HG03025 (cell line): ENCODE results near the gene ADAMTS6.
"Not testable (repeated sequence)": the region's sequence is repeated elsewhere in the genome, so short reads cannot be mapped to it uniquely, and the experiment has no call there.

Experiments
- ATAC-seq: cut with Tn5 transposase; IDR thresholded peaks from one replicate; pipeline ENCODE4 v1.9.1; 2021; ENCODE audit warnings: mild to moderate bottlenecking, moderate library complexity; ENCODE audit not compliant: unreplicated experiment, low FRiP score

ADAMTS6 gene

GRCh38 chr5:65390208-65390607 is 91.5 kb downstream of the ADAMTS6 start:
- no peak for ATAC-seq

GRCh38 chr5:65383859-65384258 is 97.9 kb downstream of the ADAMTS6 start:
- ATAC-seq = no peak

DNA sequence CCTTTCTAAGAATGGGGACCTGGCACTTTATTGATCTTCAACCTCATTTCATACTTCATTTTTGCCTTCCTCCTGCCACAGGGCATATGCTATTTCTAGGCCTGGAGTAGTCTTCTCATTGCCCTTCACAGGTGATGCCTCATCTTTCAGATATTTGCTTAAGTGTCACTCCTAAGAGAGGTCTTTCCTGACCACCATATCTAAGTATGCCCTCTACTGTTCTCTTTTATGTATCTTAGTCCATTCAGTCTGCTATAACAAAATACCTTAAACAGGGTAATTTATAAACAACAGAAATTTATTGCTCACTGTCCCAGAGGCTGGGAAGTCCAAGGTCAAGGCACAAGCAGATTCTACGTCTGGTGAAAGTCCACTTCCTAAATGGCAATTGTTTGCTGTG is 99.1 kb downstream of the ADAMTS6 start:
- ATAC-seq = no peak

DNA sequence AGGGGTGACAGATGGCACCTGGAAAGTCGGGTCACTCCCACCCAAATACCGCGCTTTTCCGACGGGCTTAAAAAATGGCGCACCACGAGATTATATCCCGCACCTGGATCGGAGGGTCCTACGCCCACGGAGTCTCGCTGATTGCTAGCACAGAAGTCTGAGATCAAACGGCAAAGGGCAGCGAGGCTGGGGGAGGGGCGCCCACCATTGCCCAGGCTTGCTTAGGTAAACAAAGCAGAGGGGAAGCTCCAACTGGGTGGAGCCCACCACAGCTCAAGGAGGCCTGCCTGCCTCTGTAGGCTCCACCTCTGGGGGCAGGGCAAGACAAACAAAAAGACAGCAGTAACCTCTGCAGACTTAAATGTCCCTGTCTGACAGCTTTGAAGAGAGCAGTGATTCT is 111.2 kb downstream of the ADAMTS6 start:
- ATAC-seq = not testable (repeated sequence)

GRCh38 chr5:65366655-65367054 is 115.1 kb downstream of the ADAMTS6 start:
- ATAC-seq = no peak

GRCh38 chr5:65364907-65365306 is 116.8 kb downstream of the ADAMTS6 start:
- no peak for ATAC-seq

DNA sequence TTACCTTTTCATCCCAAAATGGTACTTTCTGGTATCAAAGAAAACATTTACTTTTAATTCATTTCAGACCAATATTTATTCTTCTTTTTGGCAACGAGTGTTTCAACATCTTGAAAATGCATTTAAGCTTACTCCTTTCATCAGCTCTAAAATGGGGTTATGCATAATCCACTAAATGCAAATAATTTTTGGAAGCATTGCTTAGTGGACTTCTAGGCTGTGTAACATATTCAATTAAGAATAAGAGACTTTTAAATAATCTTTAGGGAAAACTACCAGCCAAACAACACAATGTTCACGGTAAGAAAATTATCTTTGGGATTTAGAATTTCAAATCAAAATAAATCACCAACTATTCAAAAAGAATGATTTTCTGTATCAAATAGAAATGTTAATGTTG is 118.2 kb downstream of the ADAMTS6 start:
- no peak for ATAC-seq

DNA sequence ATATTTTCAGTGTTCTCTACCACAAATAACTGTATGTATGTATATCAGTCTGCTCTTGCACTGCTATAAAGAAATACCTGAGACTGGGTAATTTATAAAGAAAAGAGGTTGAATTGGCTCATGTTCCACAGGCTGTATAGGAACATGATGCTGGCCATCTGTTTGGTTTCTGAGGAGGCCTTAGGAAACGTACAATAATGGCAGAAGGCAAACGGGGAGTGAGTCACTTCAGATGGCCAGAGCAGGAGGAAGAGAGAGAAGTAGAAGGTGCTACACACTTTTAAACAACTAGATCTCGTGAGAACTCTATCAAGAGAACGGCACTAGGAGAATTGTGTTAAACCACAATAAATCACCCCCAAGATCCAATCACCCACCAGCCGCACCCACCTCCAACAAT is 121.7 kb downstream of the ADAMTS6 start:
- no peak for ATAC-seq

GRCh38 chr5:65359569-65359968 is 122.2 kb downstream of the ADAMTS6 start:
- no peak for ATAC-seq

DNA sequence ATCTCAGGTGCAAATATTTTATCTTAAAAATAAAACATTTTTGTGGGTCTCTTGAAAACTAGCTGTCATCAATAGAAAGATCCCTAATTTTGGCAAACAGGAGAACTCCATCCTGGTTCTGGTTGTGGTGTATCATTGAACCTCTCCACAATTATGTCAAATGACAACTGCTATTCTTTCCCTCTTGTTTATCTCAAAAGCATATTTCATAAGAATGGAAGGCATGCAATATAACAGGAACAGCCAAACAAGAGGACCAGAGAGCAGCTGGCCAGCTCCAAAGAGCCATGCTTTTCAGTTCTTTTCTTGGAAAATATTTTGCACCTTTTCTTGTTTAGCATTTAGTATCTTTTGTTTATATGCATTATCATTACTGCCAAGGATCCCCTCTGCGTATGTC is 125.4 kb downstream of the ADAMTS6 start:
- ATAC-seq = no peak

DNA sequence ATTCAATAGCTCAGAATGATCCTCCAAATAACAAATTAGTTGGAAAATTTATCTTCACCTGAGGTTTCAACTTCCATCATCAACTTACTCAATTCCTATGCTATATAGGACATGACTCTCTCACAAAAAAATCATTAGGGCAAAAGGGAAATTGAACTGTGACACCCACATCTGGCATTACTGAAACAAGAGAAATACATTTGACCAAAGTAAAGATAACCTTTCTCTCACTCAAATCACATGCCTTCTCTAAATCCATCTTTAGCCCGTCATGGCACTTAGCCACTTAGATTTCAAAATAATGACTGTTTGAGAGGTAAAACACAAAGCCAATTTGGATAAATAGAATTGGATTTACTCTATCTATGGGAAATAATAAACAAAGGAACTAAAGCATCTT is 126.4 kb downstream of the ADAMTS6 start:
- ATAC-seq = no peak

- no peak for ATAC-seq
These were observed 139.9 kb downstream of the ADAMTS6 start for GRCh38 chr5:65341835-65342234.

DNA sequence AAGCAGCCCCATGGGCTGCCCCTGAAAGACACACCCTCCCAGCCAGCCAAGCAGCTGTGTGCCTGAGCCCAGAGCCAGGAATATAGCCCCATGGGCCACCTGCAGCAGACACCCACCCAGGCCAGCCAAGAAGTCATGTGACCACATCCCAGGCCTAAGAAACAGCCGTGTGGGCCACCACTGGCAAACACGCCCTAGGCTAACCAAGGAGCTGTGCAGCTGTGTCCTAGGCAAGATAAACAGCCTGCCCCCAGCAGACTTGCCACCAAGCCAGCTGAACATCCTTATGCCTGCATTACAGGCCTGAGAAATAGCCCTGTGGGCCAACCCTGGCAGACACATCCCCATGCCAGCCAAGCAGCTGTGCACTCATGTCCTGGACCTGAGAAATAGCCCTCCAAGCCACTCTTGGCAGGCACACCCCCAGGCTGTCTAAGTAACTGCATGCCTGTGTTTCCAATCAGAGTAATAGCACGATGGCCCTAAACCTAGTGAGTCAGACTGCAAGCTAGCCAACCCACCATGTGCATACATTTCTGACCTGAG is 143.0 kb downstream of the ADAMTS6 start:
- no peak for ATAC-seq

DNA sequence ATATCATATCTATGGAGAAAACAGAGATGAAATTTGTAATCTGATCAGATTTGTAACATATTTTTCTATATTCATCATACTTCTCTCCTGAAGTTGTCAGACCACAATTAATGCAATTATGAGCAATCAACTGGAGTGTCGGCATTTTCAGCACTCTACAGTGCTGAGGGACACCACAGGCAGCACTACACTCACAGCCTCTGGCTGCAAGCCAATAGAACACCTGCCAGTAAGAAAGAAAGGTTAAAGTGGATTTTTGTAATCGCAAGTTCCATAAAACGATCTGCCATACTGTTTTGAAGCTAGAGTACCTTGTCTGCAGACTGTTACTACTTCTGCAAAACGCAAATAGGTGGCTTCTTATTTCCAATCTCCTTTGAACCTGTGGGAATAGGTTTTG is 147.6 kb downstream of the ADAMTS6 start:
- no peak for ATAC-seq

DNA sequence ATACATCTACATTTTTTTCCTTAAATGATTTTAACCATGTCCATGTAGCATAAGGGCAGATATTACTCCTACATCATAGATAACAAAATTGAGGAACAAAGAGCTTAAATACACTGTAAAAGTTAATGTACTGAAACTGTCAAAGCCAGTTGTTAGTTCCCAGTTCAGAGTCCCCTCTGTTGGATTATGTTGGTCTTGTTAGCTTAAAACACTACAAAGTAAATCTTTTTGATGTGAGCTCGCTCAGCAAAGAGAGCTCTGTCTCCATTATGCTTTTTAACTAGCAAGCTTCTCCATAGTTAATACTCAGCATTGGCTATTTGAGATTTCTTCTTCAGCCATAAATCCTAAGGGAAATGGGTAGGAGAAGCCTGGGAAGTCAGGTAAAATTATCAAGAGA is 149.1 kb downstream of the ADAMTS6 start:
- ATAC-seq = no peak

- no peak for ATAC-seq
These were observed 152.5 kb downstream of the ADAMTS6 start for GRCh38 chr5:65329266-65329665.

GRCh38 chr5:65327582-65327981 is 154.1 kb downstream of the ADAMTS6 start:
- no peak for ATAC-seq

DNA sequence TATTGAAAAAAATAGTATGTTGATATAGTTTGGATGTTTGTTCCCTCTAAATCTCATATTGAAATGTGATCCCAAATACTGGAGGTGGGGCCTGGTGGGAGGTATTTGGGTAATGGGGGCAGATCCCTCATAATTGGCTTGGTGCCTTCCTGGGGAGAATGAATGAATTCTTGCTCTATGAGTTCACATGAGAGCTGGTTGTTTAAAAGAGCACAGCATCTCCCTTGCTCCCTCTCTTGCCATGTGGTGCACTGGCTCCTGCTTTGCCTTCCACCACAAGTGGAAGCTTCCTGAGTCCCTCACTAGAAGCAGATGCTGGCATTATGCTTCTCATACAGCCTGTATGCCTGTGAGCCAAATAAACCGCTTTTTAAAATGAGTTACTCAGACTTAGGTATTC is 154.8 kb downstream of the ADAMTS6 start:
- no peak for ATAC-seq

DNA sequence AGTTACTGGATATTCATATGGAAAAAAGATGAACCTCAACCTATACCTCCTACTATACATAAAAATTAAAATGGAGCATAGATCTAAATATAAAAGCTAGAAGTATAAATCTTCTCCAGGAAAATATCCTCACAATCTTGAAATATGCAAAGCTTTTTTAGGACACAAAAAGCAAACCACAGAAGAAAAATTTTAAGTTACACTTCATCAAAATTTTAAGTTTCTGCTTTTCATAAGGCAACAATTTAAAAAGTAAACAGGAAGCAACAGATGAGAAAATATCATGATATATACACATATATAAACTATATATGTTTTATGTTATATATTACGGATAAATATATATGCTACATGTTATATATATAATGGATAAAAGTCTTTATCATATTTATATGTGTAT is 157.5 kb downstream of the ADAMTS6 start:
- no peak for ATAC-seq

- not testable (repeated sequence) for ATAC-seq
These were observed 161.0 kb downstream of the ADAMTS6 start for GRCh38 chr5:65320704-65321103.

DNA sequence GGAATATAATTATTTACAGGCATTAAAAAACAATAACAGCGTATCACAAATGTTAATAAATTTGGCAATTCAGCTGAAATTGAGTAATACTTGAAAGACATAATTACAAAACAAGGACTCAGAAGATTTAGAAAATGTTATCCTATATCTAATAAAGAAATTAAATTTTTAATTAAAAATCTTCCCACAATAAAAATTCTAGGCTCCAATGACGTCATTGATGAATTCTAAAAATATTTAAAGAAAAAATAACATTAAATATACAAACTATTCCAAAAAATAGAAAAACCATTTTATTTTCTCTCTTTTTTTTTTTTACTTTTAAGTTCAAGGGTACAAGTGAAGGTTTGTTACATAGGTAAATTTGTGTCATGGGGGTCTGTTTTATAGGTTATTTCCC is 161.5 kb downstream of the ADAMTS6 start:
- ATAC-seq = no peak

DNA sequence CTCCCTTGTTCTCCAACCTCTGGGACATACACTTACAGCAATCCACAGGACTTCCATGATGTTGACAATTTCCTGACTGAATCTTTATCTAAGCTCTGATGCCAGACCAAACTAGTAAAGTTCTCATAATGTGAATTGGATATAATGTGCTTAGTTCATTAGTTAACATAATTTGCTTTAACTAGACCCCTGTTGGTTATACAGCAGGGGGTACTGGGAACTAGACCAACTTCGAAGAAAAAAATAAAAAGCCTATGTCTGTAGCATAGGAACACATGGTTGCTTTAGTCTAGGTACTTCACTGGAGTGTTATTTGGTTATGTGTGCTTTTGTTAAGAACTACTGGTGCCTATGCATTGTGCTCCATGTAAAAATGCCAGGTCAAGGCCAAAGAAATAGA is 173.8 kb downstream of the ADAMTS6 start:
- no peak for ATAC-seq

GRCh38 chr5:65307088-65307487 is 174.6 kb downstream of the ADAMTS6 start:
- ATAC-seq = no peak
